C1 segment of cervical spinal cord (tissue), 14 donors: ENCODE results near the gene NGEF.
"Not testable (repeated sequence)": the region's sequence is repeated elsewhere in the genome, so short reads cannot be mapped to it uniquely, and the experiment has no call there.

Experiments used
- DNase-seq, 14 donors: peaks; one replicate each; lab custom pipeline; 2025; lab: John Stamatoyannopoulos, UW

Gene NGEF

DNA sequence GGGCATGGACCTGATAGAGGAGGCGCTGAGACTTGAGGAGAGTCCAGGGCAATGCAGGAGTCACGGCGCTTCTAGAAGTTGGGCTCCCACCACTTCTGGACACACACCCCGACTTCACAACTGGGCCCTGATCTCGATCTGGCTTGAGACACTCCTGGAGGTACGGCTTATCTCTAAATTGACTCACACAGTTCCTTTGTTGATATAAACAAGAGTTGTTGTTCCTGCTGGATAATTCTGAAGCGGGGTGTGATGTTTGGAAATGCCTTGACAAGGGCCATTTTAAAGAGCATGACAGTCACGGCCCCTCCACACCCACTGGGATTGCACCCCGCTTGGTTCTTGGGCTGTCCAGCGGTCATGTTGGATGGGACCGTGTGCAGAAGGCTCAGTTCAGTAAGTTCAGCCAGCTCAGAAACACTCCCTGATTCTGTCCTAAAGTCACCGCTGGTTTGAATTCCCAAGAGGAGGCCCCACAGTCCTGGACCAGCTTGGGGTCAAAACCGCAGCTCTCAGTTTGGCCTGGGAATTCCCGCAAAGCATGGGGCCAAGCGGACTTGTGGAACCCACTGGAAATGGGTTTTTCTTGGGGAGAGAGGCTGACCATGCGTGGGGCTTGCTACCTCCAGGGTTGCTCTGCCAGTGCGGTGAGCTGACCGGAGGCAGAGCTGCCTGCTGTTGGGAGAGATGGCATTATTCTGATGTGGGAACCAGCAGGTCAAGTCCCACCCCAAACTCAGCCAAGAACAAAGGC is 10.1 kb upstream of the NGEF start:
- DNase-seq: no peak

DNA sequence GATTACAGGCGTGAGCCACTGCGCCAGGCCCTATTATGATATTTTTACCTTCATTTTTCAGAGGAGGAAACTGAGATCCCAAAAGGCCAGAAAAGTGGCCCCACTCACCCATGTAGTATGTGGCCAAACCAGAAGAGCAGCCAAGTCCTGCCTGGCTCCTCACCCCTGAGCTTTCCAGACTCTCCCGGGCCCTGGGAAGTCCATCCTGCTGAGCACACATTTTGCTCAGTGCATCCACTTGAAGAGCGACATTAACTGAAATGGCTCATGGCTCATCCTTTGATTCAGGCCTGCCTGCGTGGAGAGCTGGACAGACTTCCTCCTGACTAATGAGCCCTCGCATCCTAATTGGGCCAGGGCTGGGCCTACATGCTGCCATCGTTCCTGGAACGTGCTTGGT is 9.5 kb upstream of the NGEF start:
- DNase-seq: no peak

DNA sequence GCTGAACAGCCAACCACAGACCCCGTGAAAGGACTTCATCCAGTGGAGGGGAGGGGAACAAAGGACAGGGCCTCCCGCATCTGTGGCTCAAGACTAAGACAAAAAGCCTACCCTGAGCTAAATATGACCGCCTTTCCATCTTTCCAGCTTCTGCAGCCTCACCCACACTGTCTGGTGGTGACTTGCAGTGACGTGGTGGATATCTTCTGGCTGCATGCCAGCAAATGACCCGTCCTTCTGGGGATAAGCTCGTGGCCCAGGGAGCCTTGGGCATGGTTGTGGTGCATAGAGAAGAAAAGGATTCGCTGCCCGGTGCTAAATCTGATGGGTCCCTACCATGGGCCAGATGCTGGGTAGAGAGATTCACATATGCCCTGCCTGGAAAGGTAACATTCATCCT is 8.7 kb upstream of the NGEF start:
- DNase-seq: no peak

DNA sequence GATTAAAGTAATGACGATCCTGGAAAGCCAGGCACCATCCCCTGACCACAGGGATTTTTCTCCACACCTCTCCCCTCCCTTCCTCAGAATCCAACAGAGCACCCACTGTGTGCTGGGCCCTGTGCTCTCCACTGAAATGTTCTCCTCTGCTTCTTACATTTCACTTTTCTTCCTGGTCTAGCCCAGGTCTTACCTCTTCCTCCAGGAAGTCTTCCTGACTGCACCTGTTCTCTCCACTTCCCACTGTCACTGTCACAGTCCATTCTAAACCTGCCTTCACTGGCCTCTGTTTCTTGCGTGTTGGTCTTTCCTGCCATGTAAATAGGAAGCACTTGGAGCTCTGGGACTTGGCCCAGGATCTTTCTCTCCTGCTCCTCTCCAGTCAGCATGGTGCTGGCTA is 7.4 kb upstream of the NGEF start:
- DNase-seq: no peak

DNA sequence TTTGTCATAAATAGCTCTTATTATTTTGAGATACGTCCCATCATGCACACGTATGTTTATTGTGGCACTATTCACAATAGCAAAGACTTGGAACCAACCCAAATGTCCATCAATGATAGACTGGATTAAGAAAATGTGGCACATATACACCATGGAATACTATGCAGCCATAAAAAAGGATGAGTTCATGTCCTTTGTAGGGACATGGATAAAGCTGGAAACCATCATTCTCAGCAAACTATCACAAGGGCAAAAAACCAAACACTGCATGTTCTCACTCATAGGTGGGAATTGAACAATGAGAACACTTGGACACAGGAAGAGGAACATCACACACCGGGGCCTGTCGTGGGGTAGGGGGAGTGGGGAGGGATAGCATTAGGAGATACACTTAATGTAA is 6.6 kb upstream of the NGEF start:
- not testable (repeated sequence) for DNase-seq

DNA sequence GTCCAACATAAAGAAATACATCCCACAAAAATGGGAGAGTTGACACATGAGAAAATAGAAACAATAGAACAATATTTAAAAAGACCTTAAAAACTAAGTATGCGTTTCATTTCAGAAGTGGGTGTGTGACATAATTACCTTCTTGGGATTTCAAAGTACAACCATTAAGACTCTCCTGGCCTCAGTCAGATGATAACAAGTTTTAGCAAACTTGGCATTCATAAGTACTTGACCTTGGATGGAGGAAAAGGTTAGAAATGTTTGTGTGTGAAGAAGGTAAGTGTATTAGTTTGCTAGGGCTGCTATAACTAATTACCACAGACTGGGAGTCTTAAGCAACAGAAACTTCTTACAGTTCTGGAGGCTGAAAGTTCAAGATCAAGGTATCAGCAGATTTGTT is 4.9 kb upstream of the NGEF start:
- no peak for DNase-seq

DNA sequence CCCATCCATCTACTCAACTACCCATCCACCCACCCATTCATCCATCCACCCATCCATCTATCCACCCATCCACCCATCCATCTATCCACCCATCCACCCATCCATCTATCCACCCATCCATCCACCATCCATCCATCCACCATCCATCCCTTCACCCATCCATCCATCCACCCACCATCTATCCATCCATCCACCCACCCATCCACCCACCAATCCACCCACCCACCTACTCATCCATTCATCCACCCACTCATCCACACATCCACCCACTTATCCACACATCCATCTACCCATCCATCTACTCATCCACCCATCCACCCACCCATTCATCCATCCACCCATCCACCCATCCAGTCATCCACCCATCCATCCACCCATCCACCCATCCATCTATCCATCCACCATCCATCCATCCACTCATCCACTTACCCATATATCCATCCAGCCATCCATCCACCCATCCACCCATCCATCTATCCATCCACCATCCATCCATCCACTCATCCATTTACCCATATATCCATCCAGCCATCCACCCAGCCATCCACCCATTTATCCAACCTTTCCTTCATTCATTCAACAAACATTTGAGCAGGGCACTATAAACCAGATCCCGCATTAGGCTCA is 2.1 kb upstream of the NGEF start:
- no peak for DNase-seq

DNA sequence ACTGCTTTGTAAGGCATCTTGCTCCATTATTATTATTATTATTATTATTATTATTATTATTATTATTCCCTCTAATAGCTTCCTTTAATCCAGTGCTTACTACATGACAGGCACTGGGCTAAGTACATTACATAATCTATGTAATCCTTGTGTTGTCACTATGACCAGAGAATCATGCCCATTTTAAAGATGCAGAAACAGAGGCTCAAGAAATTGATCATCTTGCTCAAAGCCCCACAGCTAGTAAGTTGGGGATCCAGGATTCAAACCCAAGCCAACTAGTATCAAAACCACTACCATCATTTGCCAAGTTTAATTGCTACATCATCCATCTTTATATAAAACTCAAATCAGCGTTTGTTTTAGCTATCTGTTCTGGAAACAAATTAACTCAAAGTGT is 594 bp upstream of the NGEF start:
- no peak for DNase-seq

DNA sequence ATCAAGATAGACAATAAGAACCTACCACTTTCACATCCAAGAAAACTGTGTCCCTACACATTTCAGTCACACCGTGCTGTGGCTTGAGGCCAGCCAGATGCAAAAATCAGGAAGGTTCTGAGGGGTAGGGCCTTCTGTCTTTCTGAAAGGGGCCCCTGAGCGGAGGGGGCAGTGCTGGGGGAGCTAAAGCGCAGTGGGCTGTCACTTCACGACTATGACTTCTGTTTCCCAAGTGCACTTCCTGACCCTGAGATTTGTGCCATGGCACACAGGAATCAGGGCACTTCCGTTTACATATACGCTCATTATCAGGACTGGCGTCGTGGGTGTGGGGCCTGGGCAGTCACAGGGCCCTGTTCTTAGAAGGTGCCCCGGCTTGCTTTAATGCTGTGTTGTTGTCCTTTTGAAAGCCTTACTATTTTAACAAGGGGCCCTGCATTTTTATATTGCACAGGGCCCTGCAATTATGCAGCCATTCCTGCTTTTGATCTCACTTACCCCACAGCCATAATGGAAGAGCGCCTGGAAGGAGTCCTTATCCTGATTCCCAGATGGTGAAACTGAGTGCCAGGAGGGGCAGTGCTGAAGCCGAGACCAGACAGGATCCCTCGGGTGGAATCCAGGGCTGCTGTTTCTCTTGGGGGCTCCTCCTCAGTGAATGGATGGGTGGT is 620 bp downstream of the NGEF start:
- DNase-seq: no peak

DNA sequence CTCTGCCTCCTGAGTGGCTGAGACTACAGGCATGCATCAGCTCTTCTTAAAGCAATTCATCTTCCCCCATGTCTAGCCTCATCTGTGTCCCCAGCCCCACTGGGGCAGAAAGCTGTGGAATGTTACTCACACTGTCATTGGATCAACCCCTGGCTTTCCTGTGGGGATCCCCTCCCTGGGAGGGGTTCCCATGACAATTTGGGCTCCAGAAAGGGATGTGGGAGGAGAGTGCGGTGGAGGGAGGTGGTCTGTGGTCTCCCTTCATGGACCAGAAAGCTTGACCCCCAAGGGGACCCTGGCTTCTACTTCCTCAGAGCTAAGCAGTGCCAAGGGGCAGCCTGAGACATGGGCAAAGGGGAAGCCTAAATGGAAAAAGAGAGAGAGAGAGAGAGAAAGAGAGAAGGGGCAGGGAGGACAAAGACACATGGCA is 1.3 kb downstream of the NGEF start:
- no peak for DNase-seq

DNA sequence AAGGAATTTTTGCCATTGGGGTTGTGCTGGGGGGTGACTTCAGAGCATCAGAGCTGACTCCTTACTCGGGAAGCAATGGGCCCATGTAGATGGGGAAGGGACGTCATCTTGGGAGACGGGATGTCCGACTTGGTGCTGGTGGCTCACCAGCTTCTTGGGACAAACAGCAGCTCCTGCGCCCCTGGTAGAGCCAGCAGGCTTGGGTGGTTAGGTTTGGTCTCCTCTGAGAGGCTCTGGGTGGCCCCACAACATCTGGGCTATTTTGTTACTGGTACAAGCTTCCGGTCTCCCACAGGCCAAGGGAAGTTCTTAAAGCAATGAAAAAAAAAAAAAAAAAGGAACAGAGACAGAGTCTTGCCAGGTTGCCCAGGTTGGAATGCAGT is 1.8 kb downstream of the NGEF start:
- no peak for DNase-seq

DNA sequence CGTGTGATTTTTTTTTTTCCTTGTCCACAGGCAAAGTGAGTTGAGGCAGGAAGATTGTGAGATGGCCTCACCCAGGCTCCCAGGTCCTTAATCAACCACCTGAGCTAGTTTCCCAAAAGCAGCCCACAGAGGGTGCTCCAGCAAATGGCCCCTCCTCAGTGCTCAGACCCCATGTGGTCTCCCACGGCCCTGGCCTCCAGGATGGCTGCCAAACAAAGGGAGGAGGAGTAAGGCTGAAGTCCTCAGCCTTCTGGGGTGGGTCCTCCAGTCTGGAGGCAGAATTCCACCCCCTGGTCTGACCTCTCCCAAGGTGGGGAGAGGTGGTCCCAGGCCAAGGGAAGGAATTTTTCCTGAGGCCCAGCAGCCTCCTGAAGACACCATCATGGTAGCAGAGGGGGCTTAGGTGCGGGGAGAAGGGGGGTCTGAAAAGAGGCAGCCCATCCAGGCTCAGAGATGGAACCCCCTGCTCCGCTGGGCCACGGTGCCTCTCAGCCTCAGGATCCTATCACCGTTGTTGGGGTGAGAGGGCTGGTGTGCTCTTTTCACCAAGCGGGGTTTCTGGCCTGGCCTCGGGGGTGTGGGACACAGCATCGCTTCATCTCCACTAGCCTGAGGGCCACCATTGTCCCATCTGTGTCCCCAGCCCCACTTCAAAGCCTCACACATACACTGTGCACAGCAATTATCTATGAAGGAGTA is 2.3 kb downstream of the NGEF start:
- no peak for DNase-seq

DNA sequence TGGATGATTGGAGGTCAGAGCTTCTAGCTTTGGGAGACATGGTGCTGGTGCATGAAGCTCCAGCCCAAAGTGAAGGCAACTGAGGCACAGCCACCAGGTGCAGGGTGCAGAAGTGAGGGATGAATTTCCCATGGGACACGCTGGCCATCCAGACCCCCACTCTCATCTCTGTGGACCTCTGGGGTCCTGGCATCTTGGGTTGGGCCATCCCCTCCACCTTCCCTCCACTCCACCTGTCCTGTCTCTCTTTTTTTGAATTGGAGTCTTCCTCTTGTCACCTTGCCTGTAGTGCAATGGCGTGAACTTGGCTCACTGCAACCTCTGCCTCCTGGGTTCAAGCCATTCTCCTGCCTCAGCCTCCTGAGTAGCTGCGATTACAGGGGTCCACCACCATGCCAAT is 3.4 kb downstream of the NGEF start:
- no peak for DNase-seq

DNA sequence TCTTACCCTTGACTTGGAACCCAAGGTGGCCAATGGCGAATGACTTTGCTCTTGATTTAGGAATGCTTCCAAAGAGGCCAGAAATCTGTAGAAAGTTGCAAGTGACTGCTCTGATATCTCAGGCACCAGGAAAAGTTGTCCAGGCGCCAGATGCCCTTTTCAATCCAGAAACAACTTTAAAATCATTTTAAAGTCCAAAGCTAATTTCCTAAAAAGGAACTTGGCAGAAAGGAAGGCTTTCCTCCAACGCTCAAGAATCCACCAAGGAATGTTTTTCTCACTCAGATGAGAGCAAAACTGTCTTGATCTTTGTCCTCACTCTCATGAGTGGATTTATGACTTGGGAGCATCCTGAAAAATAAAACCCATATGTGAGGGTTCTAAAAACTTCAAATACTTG is 5.3 kb downstream of the NGEF start:
- DNase-seq: no peak

DNA sequence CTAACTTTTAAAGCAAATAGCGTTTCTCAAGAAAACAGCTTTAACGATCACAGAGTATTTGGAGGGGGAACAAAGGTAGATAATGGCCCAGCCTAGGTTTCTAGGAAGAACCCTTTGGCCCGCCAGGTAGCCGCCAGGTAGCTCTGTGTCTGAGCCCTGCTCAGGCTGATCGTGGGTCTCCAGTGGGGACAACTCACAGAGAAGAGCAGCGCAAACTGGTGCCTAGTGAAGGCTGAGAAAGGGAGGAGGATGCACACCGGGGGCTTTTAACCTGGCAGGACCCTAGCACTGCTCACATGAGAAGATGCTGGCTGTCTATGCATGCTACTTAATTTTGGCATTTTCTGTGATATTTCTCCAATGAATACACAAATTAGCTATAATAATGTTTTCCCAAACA is 5.8 kb downstream of the NGEF start:
- DNase-seq: no peak

DNA sequence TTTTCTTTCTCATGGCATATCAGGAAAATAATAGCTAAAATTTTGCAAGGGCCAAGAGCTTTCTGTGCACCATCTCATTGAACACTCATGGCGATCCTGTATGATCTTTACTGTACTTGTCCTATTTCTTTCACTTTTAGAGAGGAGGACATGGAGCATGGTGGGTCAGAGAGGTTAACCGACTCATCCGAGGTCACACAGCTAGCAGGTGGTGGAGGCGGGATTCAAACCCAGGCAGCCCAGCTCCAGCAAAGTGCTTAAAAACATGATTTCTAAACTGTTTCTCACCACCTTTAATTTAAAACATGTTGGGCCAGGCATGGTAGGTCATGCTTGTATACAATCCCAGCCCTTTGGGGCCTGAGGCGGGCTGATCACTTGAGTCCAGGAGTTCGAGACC is 6.4 kb downstream of the NGEF start:
- no peak for DNase-seq

DNA sequence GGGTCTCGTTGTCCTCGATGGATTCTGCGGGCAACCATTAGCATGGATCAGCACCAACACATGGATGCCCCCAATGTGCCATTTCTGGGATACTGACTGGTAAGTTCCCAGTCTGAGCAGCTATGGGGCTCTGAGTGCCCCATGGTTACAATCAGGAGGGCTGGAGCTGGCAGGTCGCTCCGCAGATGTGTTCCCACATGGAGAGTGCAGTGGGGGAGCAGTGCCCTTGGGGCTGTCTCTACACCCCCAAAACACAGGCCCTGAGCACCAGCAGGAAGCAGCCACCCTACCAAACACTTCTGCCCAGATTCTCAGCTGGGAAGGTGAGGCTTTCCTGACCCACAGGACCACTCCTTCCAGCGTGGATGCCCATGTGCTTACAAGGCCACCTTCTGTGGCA is 8.0 kb downstream of the NGEF start:
- DNase-seq: no peak

DNA sequence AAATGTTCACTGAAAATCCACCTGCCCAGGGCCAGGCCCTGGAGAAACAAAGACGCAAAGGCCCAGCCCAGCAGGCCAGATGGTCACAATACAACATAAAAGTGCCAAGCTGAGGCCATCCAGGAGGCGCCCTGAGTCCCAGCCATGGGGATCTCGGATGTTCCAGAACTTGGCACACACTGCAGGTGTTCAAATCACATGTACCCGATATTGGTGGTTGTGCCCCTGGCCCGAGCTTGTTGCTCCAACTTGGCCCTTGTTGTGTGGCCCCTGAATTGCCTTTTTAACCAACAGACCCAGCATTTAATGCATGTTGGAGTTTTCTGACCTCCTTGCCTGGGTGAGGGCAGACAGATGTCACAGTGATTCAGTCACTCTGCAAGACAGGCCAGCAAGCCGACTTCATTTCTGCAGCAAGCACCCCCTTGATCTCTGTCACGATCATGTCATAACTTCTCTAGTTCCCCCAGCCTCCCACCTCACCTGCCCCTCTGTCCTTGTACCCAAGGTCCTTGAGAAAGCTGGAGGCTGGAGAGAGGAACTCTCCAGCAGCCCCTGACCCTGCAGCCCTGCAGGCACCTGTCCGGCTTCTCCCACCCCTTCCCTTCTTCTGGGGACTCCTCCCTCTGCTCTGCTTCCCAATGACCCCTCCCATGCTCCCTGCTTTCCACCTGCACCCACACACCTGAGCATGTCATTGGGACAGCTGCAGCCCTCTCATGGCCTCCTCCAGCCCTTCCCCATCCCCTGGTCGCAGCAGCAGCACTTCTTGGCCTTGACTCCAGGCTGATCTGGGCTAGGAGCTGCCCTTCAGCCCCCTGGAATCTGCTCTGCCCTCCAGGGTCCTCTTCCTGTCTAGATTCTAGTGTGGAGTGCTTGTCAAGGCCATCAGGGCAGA is 9.1 kb downstream of the NGEF start:
- no peak for DNase-seq

DNA sequence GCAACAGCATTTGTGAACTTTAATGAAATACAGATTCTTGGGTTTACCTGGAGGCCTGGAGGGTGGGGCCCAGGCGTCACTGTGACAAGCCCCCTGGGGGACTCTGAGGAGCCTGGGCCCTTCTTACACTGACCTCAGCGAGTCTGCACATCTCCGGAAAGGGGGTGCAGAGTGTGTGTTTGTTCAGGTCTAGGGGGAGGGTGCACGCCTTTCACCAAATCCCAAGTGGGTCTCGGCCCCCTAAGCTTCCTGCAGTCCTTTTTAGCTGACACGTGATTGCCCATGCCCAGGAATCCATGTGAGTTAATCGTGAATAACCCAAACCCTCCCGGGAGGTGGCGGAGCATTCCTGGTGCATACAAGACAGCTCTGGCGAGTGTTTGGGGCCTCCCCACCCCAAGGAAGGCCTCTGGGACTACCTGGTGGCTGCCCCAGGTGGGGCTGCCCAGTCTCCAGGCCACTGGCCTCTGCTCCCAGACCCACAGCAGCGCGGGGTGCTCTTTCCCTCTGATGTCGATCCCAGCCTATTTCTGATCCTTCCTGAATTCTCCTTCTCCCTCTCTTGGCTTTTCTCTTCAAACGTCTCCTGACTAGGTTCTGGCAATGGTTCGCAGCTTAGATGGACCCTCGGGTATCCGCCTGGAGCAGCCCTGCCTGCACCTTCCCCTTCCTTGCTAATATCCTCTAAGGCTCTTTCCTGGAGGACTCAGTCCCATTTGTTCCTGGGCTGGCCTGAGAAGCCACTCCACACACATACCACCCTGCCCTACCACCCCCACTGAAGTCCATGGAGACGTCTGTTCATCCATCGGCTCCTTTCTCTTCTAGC is 10.0 kb downstream of the NGEF start:
- no peak for DNase-seq

DNA sequence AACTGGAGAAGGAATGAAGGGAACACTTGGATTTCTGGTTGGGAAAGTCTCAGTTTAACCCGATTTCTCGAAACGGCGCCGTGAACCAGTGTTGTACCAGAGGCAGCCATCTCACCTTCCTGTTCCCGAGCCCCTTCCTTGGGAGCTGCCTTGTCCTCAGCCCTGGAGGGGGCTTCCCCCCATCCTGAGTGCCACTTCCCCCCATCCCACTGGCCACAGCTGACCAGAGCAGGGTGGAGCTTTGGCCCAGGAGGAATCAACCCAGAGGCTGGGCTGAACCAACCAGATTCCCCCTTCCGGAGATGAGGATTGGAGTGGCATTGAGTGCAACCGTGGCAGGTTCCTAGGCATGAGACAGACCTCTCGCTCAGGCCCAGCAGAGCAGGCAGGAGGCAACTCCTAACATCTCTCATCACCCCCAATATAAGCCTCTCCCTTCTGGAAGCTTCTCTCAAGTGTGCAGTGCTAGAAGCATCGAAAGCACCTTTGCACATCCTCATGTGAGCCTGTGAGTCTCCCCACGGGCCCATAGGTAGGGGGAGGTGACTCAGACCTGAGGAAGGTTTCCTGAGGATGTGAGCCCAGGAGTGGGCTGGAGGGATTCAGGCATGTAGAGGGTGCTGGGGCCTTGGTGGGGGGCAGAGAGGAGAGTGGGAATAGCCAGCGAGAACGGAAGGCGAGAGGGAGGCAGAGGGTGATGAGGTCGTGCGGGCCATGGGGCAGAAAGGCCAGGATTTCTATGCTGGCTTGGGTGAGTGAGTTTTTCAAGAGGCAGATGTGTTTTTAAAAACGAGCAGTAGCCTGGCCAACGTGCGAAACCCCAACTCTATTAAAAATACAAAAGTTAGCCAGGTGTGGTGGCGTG is 11.9 kb downstream of the NGEF start:
- no peak for DNase-seq
